H9 (cell line): ENCODE results near the gene SP4. TPM values are rescaled to one million over a fixed set of nuclear protein-coding genes. Genes with fewer than 3 reads are reported as not detected.

Experiments used
- DNase-seq: peaks from one replicate; pipeline ENCODE4 v3.0.0-alpha.2; 2017
- H2AFZ ChIP-seq: one replicate; pipeline ENCODE4 v1.6.1; 2013; ENCODE audit warnings: mild to moderate bottlenecking, low read length, control low read depth, moderate library complexity
- H2AK5ac ChIP-seq: 2 replicates; pipeline ENCODE4 v1.6.1; 2013; ENCODE audit warnings: low read length, control low read depth, mixed read lengths; ENCODE audit not compliant: insufficient read length
- H2BK120ac ChIP-seq: one replicate; pipeline ENCODE4 v1.6.1; 2013; ENCODE audit warnings: low read depth, mild to moderate bottlenecking, low read length, control low read depth, inconsistent platforms; ENCODE audit not compliant: poor library complexity, severe bottlenecking
- H2BK12ac ChIP-seq: 2 replicates; pipeline ENCODE4 v1.6.1; 2013; ENCODE audit warnings: low read length, control low read depth, mixed read lengths, low read depth; ENCODE audit not compliant: insufficient read length
- H2BK15ac ChIP-seq: 2 replicates; pipeline ENCODE4 v1.6.1; 2013; ENCODE audit warnings: low read depth, low read length, control low read depth
- H2BK20ac ChIP-seq: one replicate; pipeline ENCODE4 v1.6.1; 2013; ENCODE audit warnings: low read depth, mild to moderate bottlenecking, low read length, control low read depth, inconsistent platforms; ENCODE audit not compliant: poor library complexity, severe bottlenecking
- H2BK5ac ChIP-seq: 2 replicates; pipeline ENCODE4 v1.6.1; 2013; ENCODE audit warnings: low read length, control low read depth, mixed read lengths; ENCODE audit not compliant: insufficient read length
- H3K14ac ChIP-seq: 2 replicates; pipeline ENCODE4 v1.6.1; 2013; ENCODE audit warnings: low read length, control low read depth; ENCODE audit not compliant: insufficient read depth
- H3K18ac ChIP-seq: 2 replicates; pipeline ENCODE4 v1.6.1; 2013; ENCODE audit warnings: low read depth, mild to moderate bottlenecking, mixed read lengths, low read length, control low read depth; ENCODE audit not compliant: insufficient read length
- H3K23ac ChIP-seq: 2 replicates; pipeline ENCODE4 v1.6.1; 2013; ENCODE audit warnings: low read length, control low read depth, mixed read lengths, low read depth; ENCODE audit not compliant: insufficient read length
- H3K23me2 ChIP-seq: 2 replicates; pipeline ENCODE4 v1.6.1; 2013; ENCODE audit warnings: low read depth, mild to moderate bottlenecking, mixed read lengths, low read length, control low read depth; ENCODE audit not compliant: insufficient read length, poor library complexity, severe bottlenecking
- H3K27ac ChIP-seq: 2 replicates; pipeline ENCODE4 v1.5.1; 2013; ENCODE audit warnings: low read length, control low read depth, mixed read lengths, low read depth; ENCODE audit not compliant: insufficient read length
- H3K27me3 ChIP-seq: 2 replicates; pipeline ENCODE4 v1.6.1; 2013; ENCODE audit warnings: low read length, control low read depth, inconsistent platforms; ENCODE audit not compliant: insufficient read depth
- H3K4ac ChIP-seq: 2 replicates; pipeline ENCODE4 v1.6.1; 2013; ENCODE audit warnings: low read depth, mild to moderate bottlenecking, control low read depth, inconsistent platforms, low read length, moderate library complexity
- H3K4me1 ChIP-seq: 2 replicates; pipeline ENCODE4 v1.6.1; 2013; ENCODE audit warnings: low read length, control low read depth, inconsistent platforms; ENCODE audit not compliant: insufficient read depth
- H3K4me2 ChIP-seq: 2 replicates; pipeline ENCODE4 v1.6.1; 2013; ENCODE audit warnings: low read length, control low read depth, mixed read lengths; ENCODE audit not compliant: insufficient read length, insufficient read depth
- H3K56ac ChIP-seq: 2 replicates; pipeline ENCODE4 v1.6.1; 2013; ENCODE audit warnings: low read depth, mild to moderate bottlenecking, mixed read lengths, low read length, control low read depth; ENCODE audit not compliant: insufficient read length
- H3K79me1 ChIP-seq: 2 replicates; pipeline ENCODE4 v1.6.1; 2013; ENCODE audit warnings: low read depth, mild to moderate bottlenecking, moderate library complexity, low read length, control low read depth, inconsistent platforms; ENCODE audit not compliant: insufficient read depth, poor library complexity, severe bottlenecking
- H3K79me2 ChIP-seq: 2 replicates; pipeline ENCODE4 v1.6.1; 2013; ENCODE audit warnings: low read length, control low read depth, inconsistent platforms; ENCODE audit not compliant: insufficient read depth
- H3K9ac ChIP-seq: 2 replicates; pipeline ENCODE4 v1.6.1; 2013; ENCODE audit warnings: low read length, control low read depth, mixed read lengths; ENCODE audit not compliant: insufficient read length; ENCODE audit errors: extremely low read depth
- H3K9me3 ChIP-seq: one replicate; pipeline ENCODE4 v1.6.1; 2013; ENCODE audit warnings: low read depth, low read length, inconsistent platforms; ENCODE audit not compliant: control insufficient read depth
- H3T11ph ChIP-seq: one replicate; pipeline ENCODE4 v1.6.1; 2013; ENCODE audit warnings: mild to moderate bottlenecking, low read length, control low read depth, inconsistent platforms
- H4K20me1 ChIP-seq: one replicate; pipeline ENCODE4 v1.6.1; 2013; ENCODE audit not compliant: control insufficient read depth, insufficient read length, insufficient read depth
- H4K5ac ChIP-seq: 2 replicates; pipeline ENCODE4 v1.6.1; 2013; ENCODE audit warnings: low read depth, mild to moderate bottlenecking, mixed read lengths, low read length, control low read depth; ENCODE audit not compliant: insufficient read length
- H4K8ac ChIP-seq: replicated peaks from 2 replicates; pipeline ENCODE4 v1.6.1; 2013; ENCODE audit warnings: low read length, control low read depth, mixed read lengths, low read depth; ENCODE audit not compliant: insufficient read length
- H4K91ac ChIP-seq: 2 replicates; pipeline ENCODE4 v1.6.1; 2013; ENCODE audit warnings: low read depth, mild to moderate bottlenecking, moderate library complexity, mixed read lengths, low read length, control low read depth; ENCODE audit not compliant: insufficient read length
- H3K27ac Mint-ChIP-seq, 3 experiments: 2 replicates in 2 of 3; 3 replicates in 1 of 3; pipeline ENCODE4 v1.8.0; 2020 to 2021; ENCODE audit warnings: mixed read lengths in 3 of 3, mild to moderate bottlenecking in 1 of 3, moderate library complexity in 1 of 3
- H3K27me3 Mint-ChIP-seq: 2 replicates; pipeline ENCODE4 v1.8.0; 2021; ENCODE audit warnings: low read depth, mild to moderate bottlenecking, moderate library complexity, mixed read lengths
- H3K36me3 Mint-ChIP-seq, 3 experiments: 2 replicates in 2 of 3; 3 replicates in 1 of 3; pipeline ENCODE4 v1.8.0; 2020 to 2021; ENCODE audit warnings: low read depth in 3 of 3, mixed read lengths in 3 of 3; ENCODE audit not compliant: insufficient read depth in 1 of 3
- H3K4me1 Mint-ChIP-seq, 2 experiments: 2 replicates each; pipeline ENCODE4 v1.8.0; 2020; ENCODE audit warnings: mixed read lengths in 2 of 2
- H3K4me3 Mint-ChIP-seq, 2 experiments: 2 replicates in 1 of 2; 3 replicates in 1 of 2; pipeline ENCODE4 v1.8.0; 2020 to 2021; ENCODE audit warnings: mild to moderate bottlenecking in 2 of 2, mixed read lengths in 2 of 2, moderate library complexity in 1 of 2
- H3K9me3 Mint-ChIP-seq, 2 experiments: 2 replicates in 1 of 2; 3 replicates in 1 of 2; pipeline ENCODE4 v1.8.0; 2020; ENCODE audit warnings: mild to moderate bottlenecking in 2 of 2, mixed read lengths in 2 of 2, moderate library complexity in 1 of 2
- CTCF ChIP-seq: fragments of 200-600 bp; sonication (generic); conservative IDR thresholded peaks from 3 replicates; pipeline ENCODE4 v1.8.0; 2021; ENCODE audit warnings: antibody characterized with exemption, mild to moderate bottlenecking
- WGBS: extraction: QIAGEN DNeasy Blood & Tissue Kit; methylation state at CpG from one replicate; pipeline ENCODE4 v1.1.7; 2013; ENCODE audit warnings: missing lambda C conversion rate, low lambda C conversion rate, mixed read lengths; ENCODE audit not compliant: insufficient read length; ENCODE audit errors: extremely low coverage; 5-methylcytosine and 5-hydroxymethylcytosine counted together
- total RNA-seq: library from RNA; stranded (reverse); gene quantifications from 2 replicates; pipeline ENCODE4 v1.2.1, GENCODE V29; 2021

The SP4 gene
- total RNA-seq, 1 experiment from 2014 or later = 19.4 TPM

GRCh38 chr7:21547501-21547900 is 119.6 kb downstream of the SP4 start:
- Histone ChIP-seq H2BK15ac (no peak overlapping the region), H3K9me3 (no peaks in the 10 kb centered on the region), H4K8ac (no peak overlapping the region), H3K4ac (no peak overlapping the region), H3K27ac (no peak overlapping the region), H4K91ac (no peak overlapping the region), H3K4me2 (no peak overlapping the region), H2AFZ (no peak overlapping the region), H2BK5ac (no peak overlapping the region), H2BK20ac (no peak overlapping the region), H3K79me2 (no peaks in the 10 kb centered on the region), H2AK5ac (no peak overlapping the region), H3K9ac (no peak overlapping the region), H3K23me2 (peaks cover 13% of the 10 kb centered on the region), H3K4me1 (peaks cover 6% of the 10 kb centered on the region), H3T11ph (no peak overlapping the region), H2BK120ac (no peak overlapping the region), H3K27me3 (no peaks in the 10 kb centered on the region; the same call in 1 of the 2 replicates), H4K5ac (no peak overlapping the region), H3K56ac (no peak overlapping the region), H2BK12ac (no peak overlapping the region), H3K18ac (no peak overlapping the region), H3K79me1 (no peaks in the 10 kb centered on the region), H3K23ac (no peak overlapping the region), H4K20me1 (no peaks in the 10 kb centered on the region), H3K14ac (no peak overlapping the region)
- H3K4me1 Mint-ChIP-seq = peaks cover 38 to 41% of the 10 kb centered on the region in 2 experiments
- H3K4me3 Mint-ChIP-seq = no peak overlapping the region
- peaks cover 25% of the 10 kb centered on the region for H3K27me3 Mint-ChIP-seq
- TF ChIP-seq CTCF = no peak
- no peaks in the 10 kb centered on the region for H3K9me3 Mint-ChIP-seq
- H3K36me3 Mint-ChIP-seq = peaks cover 0 to 2% (median 0%) of the 10 kb centered on the region in 3 experiments; a peak in 2 of 7 replicates
- no peak for DNase-seq
- WGBS = no CpG with 5 or more reads among the region's 3 CpGs
- H3K27ac Mint-ChIP-seq = no peak overlapping the region
